ENCODE data around the gene GTF2F1.

GTF2F1 gene

DNA sequence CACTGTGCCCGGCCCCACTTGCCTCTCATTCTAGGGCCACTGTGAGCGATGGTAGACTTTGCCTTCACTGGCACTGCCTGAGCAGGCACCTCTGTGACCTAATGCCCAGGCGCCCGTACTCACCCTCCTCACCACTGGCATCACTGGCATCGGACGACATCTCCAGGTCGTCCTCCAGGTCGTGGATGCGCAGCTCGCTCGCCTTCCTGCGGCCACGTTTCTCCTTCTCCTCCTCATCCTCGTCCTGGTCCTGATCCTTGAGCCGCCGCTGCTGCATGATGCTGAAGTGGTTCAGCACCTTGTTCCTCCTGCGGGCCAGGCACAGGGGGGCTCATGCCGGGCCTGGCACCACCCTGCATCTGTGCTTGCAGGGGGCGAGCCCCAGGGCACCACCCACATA lies 9.8 kb downstream of the GTF2F1 start:
- Histone ChIP-seq H3K4me3 (no peak overlapping the region), H3K36me3 (peaks cover 82 to 96% (median 83%) of the 10 kb centered on the region in 3 donors), H3K27me3 (no peaks in the 10 kb centered on the region), H3K27ac (no peak overlapping the region), H3K4me1 (peaks cover 0 to 5% (median 3%) of the 10 kb centered on the region in 4 donors), H3K9me3 (peaks cover 0 to 7% (median 0%) of the 10 kb centered on the region in 3 donors)
- DNase-seq: no peak
- intact Hi-C loops (cut with DNase I; ENCODE audit: low total_unique reads): no loop called here
- TF ChIP-seq, protein P1, sequence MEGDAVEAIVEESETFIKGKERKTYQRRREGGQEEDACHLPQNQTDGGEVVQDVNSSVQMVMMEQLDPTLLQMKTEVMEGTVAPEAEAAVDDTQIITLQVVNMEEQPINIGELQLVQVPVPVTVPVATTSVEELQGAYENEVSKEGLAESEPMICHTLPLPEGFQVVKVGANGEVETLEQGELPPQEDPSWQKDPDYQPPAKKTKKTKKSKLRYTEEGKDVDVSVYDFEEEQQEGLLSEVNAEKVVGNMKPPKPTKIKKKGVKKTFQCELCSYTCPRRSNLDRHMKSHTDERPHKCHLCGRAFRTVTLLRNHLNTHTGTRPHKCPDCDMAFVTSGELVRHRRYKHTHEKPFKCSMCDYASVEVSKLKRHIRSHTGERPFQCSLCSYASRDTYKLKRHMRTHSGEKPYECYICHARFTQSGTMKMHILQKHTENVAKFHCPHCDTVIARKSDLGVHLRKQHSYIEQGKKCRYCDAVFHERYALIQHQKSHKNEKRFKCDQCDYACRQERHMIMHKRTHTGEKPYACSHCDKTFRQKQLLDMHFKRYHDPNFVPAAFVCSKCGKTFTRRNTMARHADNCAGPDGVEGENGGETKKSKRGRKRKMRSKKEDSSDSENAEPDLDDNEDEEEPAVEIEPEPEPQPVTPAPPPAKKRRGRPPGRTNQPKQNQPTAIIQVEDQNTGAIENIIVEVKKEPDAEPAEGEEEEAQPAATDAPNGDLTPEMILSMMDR (IDR thresholded peaks at IDR 0.05): no peak

GRCh38 chr19:6381030-6381750 lies 11.8 kb downstream of the GTF2F1 start:
- Histone ChIP-seq H3K4me1 (peaks cover 0 to 13% (median 11%) of the 10 kb centered on the region in 4 donors), H3K9me3 (peaks cover 0 to 7% (median 0%) of the 10 kb centered on the region in 3 donors), H3K4me3 (no peak overlapping the region), H3K36me3 (peaks cover 62 to 76% (median 66%) of the 10 kb centered on the region in 3 donors), H3K27me3 (no peaks in the 10 kb centered on the region), H3K27ac (no peak overlapping the region)
- TF ChIP-seq, protein P1 (IDR thresholded peaks at IDR 0.05): no peak
- DNase-seq: no peak
- intact Hi-C loops (cut with DNase I; ENCODE audit: low total_unique reads): no loop called here

GRCh38 chr19:6379744-6380143 lies 13.2 kb downstream of the GTF2F1 start:
- TF ChIP-seq, protein P1 (IDR thresholded peaks at IDR 0.05): no peak

DNA sequence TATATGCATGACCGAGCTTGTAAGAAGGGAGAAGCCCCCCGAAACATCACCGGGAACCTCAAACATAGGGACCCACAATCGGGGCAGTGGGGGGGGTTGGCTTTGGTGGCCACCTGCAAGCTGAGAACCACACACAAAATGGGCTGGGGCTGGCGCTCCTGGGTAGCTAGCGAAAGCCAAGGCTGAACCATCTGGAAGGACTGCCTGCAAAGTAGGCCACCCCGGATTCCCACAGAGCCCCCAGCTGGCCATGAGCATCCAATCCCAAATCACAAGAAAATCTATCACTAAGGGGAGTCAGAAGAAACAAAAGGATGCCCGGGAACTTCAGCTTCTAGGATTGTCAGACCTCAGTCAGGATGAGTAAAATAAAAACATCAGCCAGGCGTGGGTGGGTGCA lies 14.5 kb downstream of the GTF2F1 start:
- Histone ChIP-seq H3K4me3 (no peak overlapping the region), H3K27ac (peak overlapping the region in 1 of 2 donors; percentile 49), H3K9me3 (peaks cover 0 to 7% (median 0%) of the 10 kb centered on the region in 3 donors), H3K4me1 (peaks cover 0 to 26% (median 21%) of the 10 kb centered on the region in 4 donors), H3K36me3 (peaks cover 41 to 68% (median 46%) of the 10 kb centered on the region in 3 donors), H3K27me3 (no peaks in the 10 kb centered on the region)
- TF ChIP-seq, protein P1 (IDR thresholded peaks at IDR 0.05): no peak
- DNase-seq: no peak
- intact Hi-C loops (cut with DNase I; ENCODE audit: low total_unique reads): loop anchor here (10.0 kb wide), 1 partner anchor 356 kb away; the partner anchor contains the start of genes GPR108 and TRIP10

More at GRCh38 chr19:6379744-6380143, 13.2 kb downstream of the GTF2F1 start:
- intact Hi-C loops (cut with DNase I; ENCODE audit: low total_unique reads): loop anchor here (10.0 kb wide), 1 partner anchor 355 kb away; the partner anchor contains the start of genes GPR108 and TRIP10
- no peak overlapping the region for H3K4me3 ChIP-seq
- DNase-seq: no peak
- H3K9me3 ChIP-seq: peaks cover 0 to 7% (median 0%) of the 10 kb centered on the region in 3 donors
- H3K4me1 ChIP-seq: peaks cover 0 to 17% (median 12%) of the 10 kb centered on the region in 4 donors
- H3K27ac ChIP-seq: no peak overlapping the region
- H3K27me3 ChIP-seq: no peaks in the 10 kb centered on the region
- H3K36me3 ChIP-seq: peaks cover 54 to 74% (median 56%) of the 10 kb centered on the region in 3 donors

GRCh38 chr19:6378041-6378440 lies 14.9 kb downstream of the GTF2F1 start:
- H3K9me3 ChIP-seq: peaks cover 0 to 7% (median 0%) of the 10 kb centered on the region in 3 donors
- H3K27ac ChIP-seq: peak overlapping the region; percentile 4 to 49
- no peak overlapping the region for H3K4me3 ChIP-seq
- peaks cover 0 to 28% (median 22%) of the 10 kb centered on the region in 4 donors for H3K4me1 ChIP-seq
- H3K36me3 ChIP-seq: peaks cover 37 to 63% (median 41%) of the 10 kb centered on the region in 3 donors
- intact Hi-C loops (cut with DNase I; ENCODE audit: low total_unique reads): loop anchor here (10.0 kb wide), 1 partner anchor 357 kb away; the partner anchor contains the start of genes GPR108 and TRIP10
- TF ChIP-seq, protein P1 (IDR thresholded peaks at IDR 0.05): no peak
- DNase-seq: no peak
- H3K27me3 ChIP-seq: no peaks in the 10 kb centered on the region

Data from tibial artery (tissue), 4 donors.